Posterior vena cava (tissue), 2 donors: ENCODE data around the gene ST8SIA2. TPM values are rescaled to one million over a fixed set of nuclear protein-coding genes. Genes with fewer than 3 reads are reported as not detected.
"Not testable (repeated sequence)": the region's sequence is repeated elsewhere in the genome, so short reads cannot be mapped to it uniquely, and the experiment has no call there.

Source experiments
- DNase-seq: peaks from one replicate; pipeline ENCODE4 v3.0.0-alpha.2; 2020; ENCODE audit warnings: low spot score
- intact Hi-C, 2 donors: fragments of 100-400 bp; cut with DNase I; formaldehyde crosslinking; loops; one replicate each; pipeline versions ENCODE4 v1.14.1 to v1.14.2; 2022 to 2023
- total RNA-seq, 2 donors: library from RNA; stranded (reverse); fragmentation: NEBNext Ultra II Directional; extraction: Animal tissue kit (Norgen Biotek cat#: 25700); gene quantifications; one replicate each; pipeline ENCODE4 v1.2.1, GENCODE V29; 2021
- donor health status: DM: yes; HTN: yes; CAD: no.
- donor health status: DM: yes; HTN: yes; CAD: no.

Gene ST8SIA2
- total RNA-seq, 2 donors from 2014 or later, result not detected

GRCh38 chr15:92467245-92467644 is 73.6 kb downstream of the ST8SIA2 start:
- no peak for DNase-seq
- intact Hi-C loops, result no loop called here

GRCh38 chr15:92468991-92469390 is 75.3 kb downstream of the ST8SIA2 start:
- no peak for DNase-seq
- intact Hi-C loops, result no loop called here

- intact Hi-C loops, result no loop called here
- no peak for DNase-seq
Observed at GRCh38 chr15:92471288-92471687, 77.6 kb downstream of the ST8SIA2 start.

- no peak for DNase-seq
- intact Hi-C loops, result no loop called here
Observed at GRCh38 chr15:92473756-92474155, 80.1 kb downstream of the ST8SIA2 start.

- intact Hi-C loops, DNase-seq: not testable (repeated sequence)
Observed at GRCh38 chr15:92479730-92480129, 86.0 kb downstream of the ST8SIA2 start.

- no peak for DNase-seq
- intact Hi-C loops, result no loop called here
Observed at GRCh38 chr15:92480361-92480760, 86.7 kb downstream of the ST8SIA2 start.

- intact Hi-C loops, result no loop called here
Observed at GRCh38 chr15:92485441-92485840, 91.8 kb downstream of the ST8SIA2 start.

GRCh38 chr15:92492551-92493115 is 99.0 kb downstream of the ST8SIA2 start:
- no peak for DNase-seq
- intact Hi-C loops, result no loop called here

More at GRCh38 chr15:92485441-92485840, 91.8 kb downstream of the ST8SIA2 start:
- no peak for DNase-seq

- DNase-seq, result no peak
- intact Hi-C loops, result no loop called here
Observed at GRCh38 chr15:92494806-92495336, 101.2 kb downstream of the ST8SIA2 start.

GRCh38 chr15:92495446-92495845 is 101.8 kb downstream of the ST8SIA2 start:
- intact Hi-C loops, result no loop called here
- no peak for DNase-seq

GRCh38 chr15:92499731-92500530 is 106.2 kb downstream of the ST8SIA2 start:
- intact Hi-C loops, result no loop called here
- no peak for DNase-seq

GRCh38 chr15:92502336-92502735 is 108.7 kb downstream of the ST8SIA2 start:
- no peak for DNase-seq
- intact Hi-C loops, result no loop called here

- no peak for DNase-seq
- intact Hi-C loops, result no loop called here
Observed at GRCh38 chr15:92502930-92503857, 109.5 kb downstream of the ST8SIA2 start.

- intact Hi-C loops, result no loop called here
Observed at GRCh38 chr15:92503889-92504288, 110.2 kb downstream of the ST8SIA2 start.

GRCh38 chr15:92505611-92506010 is 111.9 kb downstream of the ST8SIA2 start:
- no peak for DNase-seq
- intact Hi-C loops, result no loop called here

More at GRCh38 chr15:92503889-92504288, 110.2 kb downstream of the ST8SIA2 start:
- no peak for DNase-seq

GRCh38 chr15:92506506-92506905 is 112.8 kb downstream of the ST8SIA2 start:
- intact Hi-C loops, result no loop called here
- DNase-seq, result no peak

- no peak for DNase-seq
Observed at GRCh38 chr15:92510163-92510882, 116.6 kb downstream of the ST8SIA2 start.

More at GRCh38 chr15:92510163-92510882, 116.6 kb downstream of the ST8SIA2 start:
- intact Hi-C loops, result no loop called here
